Osteocyte (in vitro differentiated cells): ENCODE results near the gene MPP1. TPM values are rescaled to one million over a fixed set of nuclear protein-coding genes. Genes with fewer than 3 reads are reported as not detected.

Source experiments
- DNase-seq: peaks from one replicate; pipeline ENCODE4 v3.0.0; 2021; ENCODE audit warnings: mixed read lengths; ENCODE audit not compliant: unreplicated experiment; ENCODE audit errors: extremely low spot score
- H3K27ac Mint-ChIP-seq: one replicate; pipeline ENCODE4 v1.8.0; 2021; ENCODE audit warnings: mild to moderate bottlenecking, mixed read lengths; ENCODE audit not compliant: unreplicated experiment
- H3K27me3 Mint-ChIP-seq: one replicate; pipeline ENCODE4 v1.8.0; 2021; ENCODE audit warnings: mixed read lengths; ENCODE audit not compliant: unreplicated experiment
- H3K36me3 Mint-ChIP-seq: one replicate; pipeline ENCODE4 v1.8.0; 2021; ENCODE audit warnings: mixed read lengths; ENCODE audit not compliant: unreplicated experiment
- H3K4me1 Mint-ChIP-seq: one replicate; pipeline ENCODE4 v1.8.0; 2021; ENCODE audit warnings: mixed read lengths; ENCODE audit not compliant: unreplicated experiment
- H3K4me3 Mint-ChIP-seq: one replicate; pipeline ENCODE4 v1.8.0; 2021; ENCODE audit warnings: mild to moderate bottlenecking, moderate library complexity, mixed read lengths; ENCODE audit not compliant: unreplicated experiment
- H3K9me3 Mint-ChIP-seq: one replicate; pipeline ENCODE4 v1.8.0; 2021; ENCODE audit warnings: mixed read lengths; ENCODE audit not compliant: unreplicated experiment
- total RNA-seq: library from RNA; stranded (reverse); gene quantifications from 2 replicates; pipeline ENCODE4 v1.2.1, GENCODE V29; 2021
- TF ChIP-seq, protein P1 (sequence below): fragments of 200-600 bp; sonication (generic); IDR thresholded peaks from 2 replicates; pipeline ENCODE4 v1.5.0; 2021; ENCODE audit warnings: antibody characterized with exemption, mild to moderate bottlenecking, moderate library complexity

Gene MPP1
- total RNA-seq, 1 donor from 2014 or later, result 11.2 TPM

DNA sequence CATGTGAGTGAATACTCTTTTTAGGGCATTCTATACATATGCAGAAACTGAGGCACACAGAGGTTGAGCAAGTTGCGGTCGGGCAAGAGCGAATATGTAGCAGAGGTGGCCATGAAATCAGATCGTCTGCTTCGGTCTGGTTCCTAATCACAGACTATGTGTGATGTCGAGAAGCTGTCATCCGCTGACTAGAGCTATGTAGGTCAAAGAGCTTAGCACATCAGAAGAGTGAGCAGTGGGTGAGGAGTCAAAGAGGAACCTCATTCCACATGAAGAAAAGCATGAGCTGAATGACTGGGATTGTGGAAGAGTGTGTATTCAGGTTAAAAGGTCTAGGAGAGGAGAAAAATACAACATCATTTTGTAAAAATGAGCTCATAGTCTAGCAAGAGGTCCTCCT lies 73.4 kb downstream of the MPP1 start:
- Mint-ChIP-seq H3K27ac (no peak overlapping the region), H3K36me3 (no peaks in the 10 kb centered on the region), H3K4me1 (peaks cover 71% of the 10 kb centered on the region), H3K4me3 (no peak overlapping the region), H3K9me3 (peaks cover 19% of the 10 kb centered on the region), H3K27me3 (no peaks in the 10 kb centered on the region)
- TF ChIP-seq, protein P1, sequence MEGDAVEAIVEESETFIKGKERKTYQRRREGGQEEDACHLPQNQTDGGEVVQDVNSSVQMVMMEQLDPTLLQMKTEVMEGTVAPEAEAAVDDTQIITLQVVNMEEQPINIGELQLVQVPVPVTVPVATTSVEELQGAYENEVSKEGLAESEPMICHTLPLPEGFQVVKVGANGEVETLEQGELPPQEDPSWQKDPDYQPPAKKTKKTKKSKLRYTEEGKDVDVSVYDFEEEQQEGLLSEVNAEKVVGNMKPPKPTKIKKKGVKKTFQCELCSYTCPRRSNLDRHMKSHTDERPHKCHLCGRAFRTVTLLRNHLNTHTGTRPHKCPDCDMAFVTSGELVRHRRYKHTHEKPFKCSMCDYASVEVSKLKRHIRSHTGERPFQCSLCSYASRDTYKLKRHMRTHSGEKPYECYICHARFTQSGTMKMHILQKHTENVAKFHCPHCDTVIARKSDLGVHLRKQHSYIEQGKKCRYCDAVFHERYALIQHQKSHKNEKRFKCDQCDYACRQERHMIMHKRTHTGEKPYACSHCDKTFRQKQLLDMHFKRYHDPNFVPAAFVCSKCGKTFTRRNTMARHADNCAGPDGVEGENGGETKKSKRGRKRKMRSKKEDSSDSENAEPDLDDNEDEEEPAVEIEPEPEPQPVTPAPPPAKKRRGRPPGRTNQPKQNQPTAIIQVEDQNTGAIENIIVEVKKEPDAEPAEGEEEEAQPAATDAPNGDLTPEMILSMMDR, result no peak
- DNase-seq, result no peak

DNA sequence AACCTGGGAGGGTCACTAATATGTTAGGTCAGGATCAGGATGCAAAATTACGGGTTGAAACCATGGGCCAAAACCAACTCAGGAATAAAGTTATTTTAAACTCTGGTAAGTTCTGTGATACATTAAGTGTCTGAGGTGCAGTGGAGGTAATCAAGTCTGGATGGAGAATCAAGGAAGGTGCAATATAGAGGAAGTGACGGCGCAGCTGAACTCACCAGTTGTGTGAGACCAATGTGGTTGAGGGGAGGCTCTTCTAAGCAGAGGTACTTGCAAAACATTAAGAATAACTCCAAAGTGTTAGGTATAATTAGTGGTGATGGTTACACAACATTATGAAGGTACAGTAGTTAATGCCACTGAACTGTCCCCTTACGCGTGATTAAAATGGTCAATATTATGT lies 74.1 kb downstream of the MPP1 start:
- DNase-seq, result no peak
- Mint-ChIP-seq H3K4me1 (peaks cover 67% of the 10 kb centered on the region), H3K9me3 (peaks cover 23% of the 10 kb centered on the region), H3K27me3 (no peaks in the 10 kb centered on the region), H3K4me3 (no peak overlapping the region), H3K27ac (no peak overlapping the region), H3K36me3 (no peaks in the 10 kb centered on the region)
- TF ChIP-seq, protein P1, result no peak

DNA sequence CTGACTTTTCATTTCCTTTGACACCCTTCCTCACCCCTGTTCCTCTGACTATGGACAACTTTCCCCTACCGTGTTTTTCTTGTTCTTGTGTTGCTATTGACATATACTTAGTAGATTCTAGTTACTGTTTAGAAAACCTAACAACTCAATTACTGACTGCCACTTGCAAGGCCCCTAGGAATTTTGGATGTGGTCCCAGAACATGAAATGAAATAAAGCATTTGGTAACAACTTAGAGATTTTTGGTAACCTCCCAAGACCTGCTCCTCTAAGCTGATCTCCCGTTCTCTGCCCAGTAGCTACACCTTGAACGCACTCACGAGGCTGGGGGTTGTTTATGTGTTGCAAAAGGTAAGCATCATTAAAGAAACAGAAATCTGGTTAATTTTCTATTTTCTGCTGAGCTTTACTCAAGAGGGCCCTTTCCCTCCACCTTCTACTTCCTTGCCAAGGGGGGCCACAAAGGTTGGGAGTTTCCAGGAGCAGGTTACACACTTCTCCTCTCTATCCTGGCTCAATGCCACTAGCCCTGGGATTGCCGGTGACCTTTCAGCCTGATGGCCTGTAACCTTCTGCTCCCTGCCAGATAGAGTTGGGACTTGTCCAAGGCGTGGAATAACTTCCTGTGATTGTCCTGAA lies 74.9 kb downstream of the MPP1 start:
- Mint-ChIP-seq H3K4me3 (no peak overlapping the region), H3K4me1 (peaks cover 59% of the 10 kb centered on the region), H3K27ac (peak overlapping the region; percentile 21), H3K36me3 (no peaks in the 10 kb centered on the region), H3K27me3 (no peaks in the 10 kb centered on the region), H3K9me3 (peaks cover 23% of the 10 kb centered on the region)
- TF ChIP-seq, protein P1, result no peak
- no peak for DNase-seq

DNA sequence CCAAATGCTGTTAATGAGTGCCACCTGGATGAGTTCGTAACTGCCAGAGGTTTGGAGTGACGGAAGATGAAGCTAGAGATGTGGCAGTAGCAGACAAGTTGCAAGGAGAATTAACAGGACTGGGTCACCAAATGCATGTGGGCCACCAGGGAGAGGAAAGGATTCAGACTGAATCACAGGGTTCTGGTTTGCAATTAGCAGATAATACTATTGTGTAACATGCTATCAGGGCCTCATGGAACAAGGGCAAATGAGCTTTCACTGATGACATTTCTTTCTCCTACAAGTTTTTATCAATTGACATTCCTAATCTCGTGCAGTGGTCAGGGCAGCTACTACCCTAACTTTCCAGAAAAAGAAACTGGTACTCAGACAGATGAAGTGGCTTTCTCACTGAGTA lies 75.8 kb downstream of the MPP1 start:
- no peaks in the 10 kb centered on the region for H3K27me3 Mint-ChIP-seq
- DNase-seq, result no peak
- peaks cover 23% of the 10 kb centered on the region for H3K9me3 Mint-ChIP-seq
- no peak overlapping the region for H3K4me3 Mint-ChIP-seq
- no peaks in the 10 kb centered on the region for H3K36me3 Mint-ChIP-seq
- H3K27ac Mint-ChIP-seq, result no peak overlapping the region
- TF ChIP-seq, protein P1, result no peak
- H3K4me1 Mint-ChIP-seq, result peaks cover 52% of the 10 kb centered on the region

Other genes starting within 250 kb of the MPP1 start
- gene CTAG1A, start 220.4 kb downstream of the MPP1 start, total RNA-seq, result not detected in 2 replicates
- gene CTAG1B, start 186.2 kb downstream of the MPP1 start, total RNA-seq, result not detected in 2 replicates
- gene CTAG2, start 151.9 kb downstream of the MPP1 start, total RNA-seq, result not detected in 2 replicates
- gene GAB3, start 54.4 kb downstream of the MPP1 start, total RNA-seq, result 0.78 and 1.1 TPM in 2 replicates
- gene DKC1, start 42.6 kb downstream of the MPP1 start, total RNA-seq, result 37.5 and 39.9 TPM in 2 replicates
- not detected in 2 replicates for gene SMIM9, start 29.2 kb upstream of the MPP1 start, total RNA-seq
- gene F8A1, start 80.9 kb upstream of the MPP1 start, total RNA-seq, result 26.5 and 27.9 TPM in 2 replicates
- gene F8, start 217.2 kb upstream of the MPP1 start, total RNA-seq, result 1.9 and 2.2 TPM in 2 replicates
- gene FUNDC2, start 221.4 kb upstream of the MPP1 start, total RNA-seq, result 58.6 and 65.1 TPM in 2 replicates